GM12891 (cell line): Measurements from ENCODE around the gene PRDX6.

Source experiments
- PAX5 ChIP-seq: IDR thresholded peaks from 2 replicates; pipeline ENCODE4 v1.6.1; 2011; ENCODE audit warnings: low read length, moderate library complexity, mild to moderate bottlenecking; ENCODE audit not compliant: insufficient read depth, severe bottlenecking
- POLR2A ChIP-seq: IDR thresholded peaks from 2 replicates; pipeline ENCODE4 v1.6.1; 2011; ENCODE audit warnings: low read depth, low read length, control low read depth
- POLR2AphosphoS5 ChIP-seq: IDR thresholded peaks from 2 replicates; pipeline ENCODE4 v1.6.1; 2011; ENCODE audit warnings: low read depth, low read length, control low read depth
- POU2F2 ChIP-seq: IDR thresholded peaks from 2 replicates; pipeline ENCODE4 v1.6.1; 2011; ENCODE audit warnings: low read depth, mild to moderate bottlenecking, control low read depth, low read length, moderate library complexity
- SPI1 ChIP-seq: IDR thresholded peaks from 2 replicates; pipeline ENCODE4 v1.6.1; 2011; ENCODE audit warnings: low read depth, low read length, control low read depth
- TAF1 ChIP-seq: IDR thresholded peaks from 2 replicates; pipeline ENCODE4 v1.6.1; 2011; ENCODE audit warnings: low read depth, low read length, control low read depth

DNA sequence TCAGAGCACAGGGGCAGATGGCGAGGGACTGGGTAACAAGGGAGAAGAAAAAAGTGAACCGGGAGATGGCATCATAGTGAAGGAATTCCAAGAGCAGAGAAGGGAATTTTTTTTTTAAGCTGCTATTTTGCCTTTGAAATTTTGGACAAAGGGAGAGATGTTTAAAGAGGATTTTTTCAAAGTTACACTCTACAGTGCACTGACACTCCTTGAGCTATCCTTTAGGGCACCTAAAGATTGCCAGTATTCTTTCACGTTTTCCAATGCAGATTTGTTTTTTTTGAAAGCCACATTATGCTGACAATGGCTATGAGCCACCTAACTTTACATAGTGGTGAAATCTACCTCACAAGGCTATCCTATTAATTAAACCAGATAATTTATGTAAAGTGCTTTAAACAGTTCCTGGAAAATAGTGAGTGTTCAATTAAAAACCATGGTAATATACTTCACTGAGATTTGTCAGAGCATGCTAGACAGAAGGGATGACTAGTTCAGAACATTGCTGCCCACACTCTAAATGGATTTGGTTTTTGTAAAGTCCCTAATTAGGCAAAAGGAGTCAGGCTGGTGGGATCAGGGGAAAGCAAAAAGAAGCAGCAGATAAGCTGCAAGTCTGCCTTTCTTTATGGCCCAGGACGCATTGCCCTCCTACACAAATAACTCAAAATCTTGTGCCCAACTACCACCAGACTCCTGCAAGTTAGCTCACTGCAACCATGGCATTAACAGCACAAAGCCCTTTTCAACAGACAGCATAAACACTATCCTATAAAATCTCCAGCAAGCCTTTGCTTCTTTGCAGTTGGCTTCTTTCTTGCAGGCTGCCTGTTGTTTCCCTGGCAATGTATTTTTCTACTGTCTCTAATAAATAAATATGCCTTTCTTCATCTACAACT lies 53.9 kb downstream of the PRDX6 start:
- TF ChIP-seq POLR2AphosphoS5: no peak
- TF ChIP-seq POLR2A: no peak
- TF ChIP-seq POU2F2: no peak
- TF ChIP-seq SPI1: no peak
- no peak for TF ChIP-seq TAF1
- TF ChIP-seq PAX5: no peak
